Measurements from ENCODE around the gene MLXIP. TPM values are rescaled to one million over a fixed set of nuclear protein-coding genes. Genes with fewer than 3 reads are reported as not detected.

The MLXIP gene
- total and polyA plus RNA-seq, 2 of the 4 experiments (the other 2 are of a cell fraction): 2.7 to 10.8 TPM

DNA sequence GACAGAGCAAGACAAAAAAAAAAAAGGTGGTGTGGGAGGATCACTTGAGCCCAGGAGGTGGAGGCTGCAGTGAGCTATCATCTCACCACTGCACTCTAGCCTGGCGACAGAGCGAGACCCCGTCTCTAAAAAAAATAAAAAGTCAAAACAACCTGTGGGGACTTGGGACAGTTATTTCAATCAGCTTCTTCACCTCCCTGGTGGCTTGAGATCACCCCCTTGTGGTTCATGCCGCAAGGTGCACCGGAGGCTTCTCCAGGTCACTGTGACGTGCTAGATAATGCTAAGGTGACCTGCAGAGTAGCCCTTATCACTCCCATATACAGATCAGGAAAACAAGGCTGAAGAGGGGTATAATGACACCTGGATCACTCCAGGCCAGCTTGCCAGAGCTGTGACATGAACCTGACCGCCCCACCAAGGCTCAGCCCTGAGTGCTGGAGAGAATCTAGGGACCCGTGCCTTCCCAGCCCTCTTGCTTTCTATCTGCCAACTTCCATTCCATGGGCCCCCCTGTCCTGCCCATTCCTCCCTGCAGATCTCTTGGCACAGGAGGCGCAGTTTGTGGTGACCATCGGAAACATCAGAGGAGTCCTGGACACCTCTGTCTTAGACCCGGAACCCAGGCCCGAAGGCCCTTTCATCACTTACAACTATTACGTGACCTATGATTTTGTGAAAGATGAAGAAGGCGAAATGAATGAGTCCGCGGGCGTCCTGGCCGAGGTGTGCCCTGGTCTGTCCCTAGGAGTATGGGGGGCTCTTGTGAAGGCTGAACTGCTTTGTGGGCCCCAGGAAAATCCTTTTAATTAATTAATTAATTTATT, 112.5 kb downstream of the MLXIP start:
- Histone ChIP-seq H4K20me1 (ENCODE audit: insufficient read depth, low read length) (no peaks in the 10 kb centered on the region), H3K27ac (ENCODE audit: insufficient read depth, low read length) (no peak overlapping the region), H2AFZ (replicated peaks; ENCODE audit: low read length, poor library complexity) (peak overlapping the region; percentile 26), H3K4ac (ENCODE audit: low read depth, low read length) (no peak overlapping the region), H4K5ac (ENCODE audit: low read depth, low read length) (no peak overlapping the region), H3K14ac (replicated peaks; ENCODE audit: low read depth, low read length) (no peak overlapping the region), H3K9me3 (ENCODE audit: control insufficient read depth, insufficient read depth, low read length) (peaks cover 2% of the 10 kb centered on the region; the same call in 1 of the 2 replicates), H2BK5ac (ENCODE audit: low read depth, low read length, poor library complexity, severe bottlenecking) (no peak overlapping the region), H3K79me1 (ENCODE audit: low read depth in 1 of 2, low read length in 2 of 2) (no peaks in the 10 kb centered on the region), H3K4me3 (ENCODE audit: insufficient read depth, low read depth, low read length) (no peak overlapping the region), H3K4me2 (ENCODE audit: low read depth, low read length) (no peak overlapping the region), H3K9me1 (ENCODE audit: insufficient read depth, low read length) (no peaks in the 10 kb centered on the region), H3K18ac (ENCODE audit: low read depth, low read length) (no peak overlapping the region), H2AK9ac (replicated peaks; ENCODE audit: low read depth, low read length, poor library complexity) (no peak overlapping the region), H3K56ac (ENCODE audit: extremely low read depth, insufficient read depth, low read length) (no peak overlapping the region), H3K23ac (ENCODE audit: low read depth, low read length) (no peak overlapping the region), H3K27me3 (ENCODE audit: control insufficient read depth, insufficient read depth, low read length) (no peaks in the 10 kb centered on the region), H2BK120ac (ENCODE audit: low read depth, low read length) (no peak overlapping the region), H2BK15ac (ENCODE audit: low read depth, low read length) (no peak overlapping the region), H3K9ac (ENCODE audit: low read depth, low read length) (no peak overlapping the region), H2BK20ac (ENCODE audit: low read depth, low read length) (0 out of 2 replicates have a peak overlapping the region, but pooled peaks have one; percentile 35), H4K8ac (ENCODE audit: low read depth in 2 of 2, low read length in 2 of 2) (no peak overlapping the region), H3K4me1 (ENCODE audit: control insufficient read depth, insufficient read depth, low read length) (peaks cover 3% of the 10 kb centered on the region; the same call in 1 of the 2 replicates), H4K91ac (ENCODE audit: insufficient read depth, low read depth, low read length) (no peak overlapping the region), H3K36me3 (ENCODE audit: control insufficient read depth, insufficient read depth, low read length) (no peaks in the 10 kb centered on the region), H2AK5ac (ENCODE audit: low read depth, low read length) (no peak overlapping the region; the same call in 1 of the 2 replicates)
- TF ChIP-seq, protein P1, sequence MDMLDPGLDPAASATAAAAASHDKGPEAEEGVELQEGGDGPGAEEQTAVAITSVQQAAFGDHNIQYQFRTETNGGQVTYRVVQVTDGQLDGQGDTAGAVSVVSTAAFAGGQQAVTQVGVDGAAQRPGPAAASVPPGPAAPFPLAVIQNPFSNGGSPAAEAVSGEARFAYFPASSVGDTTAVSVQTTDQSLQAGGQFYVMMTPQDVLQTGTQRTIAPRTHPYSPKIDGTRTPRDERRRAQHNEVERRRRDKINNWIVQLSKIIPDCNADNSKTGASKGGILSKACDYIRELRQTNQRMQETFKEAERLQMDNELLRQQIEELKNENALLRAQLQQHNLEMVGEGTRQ (IDR thresholded peaks at IDR 0.05; ENCODE audit: low read depth, low read length): no peak
- TF ChIP-seq MAZ (IDR thresholded peaks at IDR 0.05; ENCODE audit: borderline replicate concordance, low read depth, low read length): no peak
- no peak for TF ChIP-seq RFX5 (IDR thresholded peaks at IDR 0.05; ENCODE audit: low read depth, low read length)
- TF ChIP-seq FOS (IDR thresholded peaks at IDR 0.05; ENCODE audit: low read depth, low read length): no peak
- no peak for TF ChIP-seq MAFK (IDR thresholded peaks at IDR 0.05; ENCODE audit: low read depth, low read length)
- TF ChIP-seq, protein P2, sequence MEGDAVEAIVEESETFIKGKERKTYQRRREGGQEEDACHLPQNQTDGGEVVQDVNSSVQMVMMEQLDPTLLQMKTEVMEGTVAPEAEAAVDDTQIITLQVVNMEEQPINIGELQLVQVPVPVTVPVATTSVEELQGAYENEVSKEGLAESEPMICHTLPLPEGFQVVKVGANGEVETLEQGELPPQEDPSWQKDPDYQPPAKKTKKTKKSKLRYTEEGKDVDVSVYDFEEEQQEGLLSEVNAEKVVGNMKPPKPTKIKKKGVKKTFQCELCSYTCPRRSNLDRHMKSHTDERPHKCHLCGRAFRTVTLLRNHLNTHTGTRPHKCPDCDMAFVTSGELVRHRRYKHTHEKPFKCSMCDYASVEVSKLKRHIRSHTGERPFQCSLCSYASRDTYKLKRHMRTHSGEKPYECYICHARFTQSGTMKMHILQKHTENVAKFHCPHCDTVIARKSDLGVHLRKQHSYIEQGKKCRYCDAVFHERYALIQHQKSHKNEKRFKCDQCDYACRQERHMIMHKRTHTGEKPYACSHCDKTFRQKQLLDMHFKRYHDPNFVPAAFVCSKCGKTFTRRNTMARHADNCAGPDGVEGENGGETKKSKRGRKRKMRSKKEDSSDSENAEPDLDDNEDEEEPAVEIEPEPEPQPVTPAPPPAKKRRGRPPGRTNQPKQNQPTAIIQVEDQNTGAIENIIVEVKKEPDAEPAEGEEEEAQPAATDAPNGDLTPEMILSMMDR (conservative IDR thresholded peaks at IDR 0.05; ENCODE audit: low read depth, low read length): peak; percentile 83
- TF ChIP-seq CHD1 (IDR thresholded peaks at IDR 0.05; ENCODE audit: low read depth, low read length): no peak
- peak; percentile 88 for TF ChIP-seq SMC3 (IDR thresholded peaks at IDR 0.05; ENCODE audit: low read depth, low read length)
- TF ChIP-seq BHLHE40 (IDR thresholded peaks at IDR 0.05; ENCODE audit: low read depth, low read length): no peak
- TF ChIP-seq RCOR1 (IDR thresholded peaks at IDR 0.05; ENCODE audit: insufficient replicate concordance, low read length): no peak
- TF ChIP-seq POLR2A (IDR thresholded peaks at IDR 0.05; ENCODE audit: low read depth, low read length): no peak
- TF ChIP-seq, protein P3, sequence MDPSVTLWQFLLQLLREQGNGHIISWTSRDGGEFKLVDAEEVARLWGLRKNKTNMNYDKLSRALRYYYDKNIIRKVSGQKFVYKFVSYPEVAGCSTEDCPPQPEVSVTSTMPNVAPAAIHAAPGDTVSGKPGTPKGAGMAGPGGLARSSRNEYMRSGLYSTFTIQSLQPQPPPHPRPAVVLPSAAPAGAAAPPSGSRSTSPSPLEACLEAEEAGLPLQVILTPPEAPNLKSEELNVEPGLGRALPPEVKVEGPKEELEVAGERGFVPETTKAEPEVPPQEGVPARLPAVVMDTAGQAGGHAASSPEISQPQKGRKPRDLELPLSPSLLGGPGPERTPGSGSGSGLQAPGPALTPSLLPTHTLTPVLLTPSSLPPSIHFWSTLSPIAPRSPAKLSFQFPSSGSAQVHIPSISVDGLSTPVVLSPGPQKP (IDR thresholded peaks at IDR 0.05; ENCODE audit: borderline replicate concordance, low read depth, low read length): no peak
- TF ChIP-seq RAD21 (IDR thresholded peaks at IDR 0.05; ENCODE audit: low read length): peak; percentile 88
- no peak for TF ChIP-seq CEBPB (IDR thresholded peaks at IDR 0.05; ENCODE audit: low read depth, low read length)
- DNase-seq: peak; percentile 59
- dilution Hi-C loops (cut with HindIII; ENCODE audit: low sequenced_read_pairs, unreplicated experiment) (no loop called here), intact Hi-C loops (cut with micrococcal nuclease) (loop anchor here (1.0 kb wide), 2 partner anchors 60 to 137 kb away; no protein-coding TSS in a partner anchor), in situ Hi-C loops (cut with MboI; ENCODE audit: low sequenced_read_pairs) (loop anchor here (5.0 kb wide), 2 partner anchors 59 to 134 kb away; no protein-coding TSS in a partner anchor)
- CTCF ChIA-PET: interaction anchor here (0.6 to 1.8 kb wide), 5 partner anchors 25 to 275 kb away, joined by 3 to 11 read pairs (median 4); no protein-coding TSS in a partner anchor
- WGBS, 2 experiments (ENCODE audit: extremely low coverage in 2 of 2, insufficient read length in 1 of 2): 100% methylated on average over 1 of the region's 18 CpGs; no CpG with 5 or more reads in 1 of the 2 experiments
- ATAC-seq (ENCODE audit: low read depth): peak; percentile 92
- POLR2A ChIA-PET (ENCODE audit: unreplicated experiment): no interaction called here
- BruUV-seq (replicated peaks): no TSS peak

All from IMR-90 (cell line).